ENCODE measurements around the gene TMEM14B. TPM values are rescaled to one million over a fixed set of nuclear protein-coding genes. Genes with fewer than 3 reads are reported as not detected.

Gene TMEM14B
- total and polyA plus RNA-seq, 2 donors (not counting 3 experiments of a cell fraction or from before 2014, with no cell fraction given), result 58.2 to 73.1 TPM

GRCh38 chr6:10793695-10794094, 46.1 kb downstream of the TMEM14B start:
- TF ChIP-seq POLR2AphosphoS5 (IDR thresholded peaks at IDR 0.05; ENCODE audit: insufficient read depth, low read depth, low read length) (no peak), FOS (IDR thresholded peaks at IDR 0.05; ENCODE audit: borderline replicate concordance, insufficient read depth, low read length) (no peak), POLR2A (IDR thresholded peaks at IDR 0.05; ENCODE audit: low read depth, low read length) (no peak), CTCF (IDR thresholded peaks at IDR 0.05; ENCODE audit: extremely low read depth in 1 of 2, insufficient read depth in 1 of 2, low read depth in 1 of 2, low read length in 2 of 2) (no peak)
- H3K4me2 ChIP-seq (ENCODE audit: insufficient read depth, low read length), result no peak overlapping the region
- no peaks in the 10 kb centered on the region for H3K9me1 ChIP-seq (replicated peaks; ENCODE audit: control insufficient read depth, extremely low read depth, insufficient read depth, low read length)
- FAIRE-seq (no peak), DNase-seq (ENCODE audit: low read depth, low spot score) (no peak)
- no peaks in the 10 kb centered on the region for H4K20me1 ChIP-seq (replicated peaks; ENCODE audit: control insufficient read depth, extremely low read depth, insufficient read depth, low read length)
- BruUV-seq (replicated peaks), result no TSS peak
- H3K9ac ChIP-seq (replicated peaks; ENCODE audit: extremely low read depth, insufficient read depth, low read length), result no peak overlapping the region
- H3K79me2 ChIP-seq (ENCODE audit: control insufficient read depth, insufficient read depth, low read length), result no peaks in the 10 kb centered on the region
- H3K9me3 ChIP-seq (replicated peaks; ENCODE audit: control insufficient read depth, insufficient read depth, low read length), result no peaks in the 10 kb centered on the region
- no peak overlapping the region for H2AFZ ChIP-seq (ENCODE audit: low read depth, low read length)
- intact Hi-C loops (cut with micrococcal nuclease), result no loop called here
- no peak overlapping the region for H3K4me3 ChIP-seq (replicated peaks in 1 of 3; ENCODE audit: insufficient read depth in 1 of 3, low read depth in 1 of 3, low read length in 3 of 3)
- CTCF ChIA-PET, result interaction anchor here (0.9 to 2.1 kb wide), 5 partner anchors 8 to 315 kb away, joined by 3 to 8 read pairs (median 3); no protein-coding TSS in a partner anchor
- no peaks in the 10 kb centered on the region for H3K4me1 ChIP-seq (ENCODE audit: control insufficient read depth, extremely low read depth, insufficient read depth, low read length)
- H3K27me3 ChIP-seq (ENCODE audit: control insufficient read depth in 2 of 2, insufficient read depth in 2 of 2, low read length in 2 of 2), result no peaks in the 10 kb centered on the region
- H3K36me3 ChIP-seq (ENCODE audit: control insufficient read depth in 2 of 2, extremely low read depth in 1 of 2, insufficient read depth in 2 of 2, low read length in 2 of 2), result no peaks in the 10 kb centered on the region
- dilution Hi-C loops (cut with MboI; ENCODE audit: extremely low pct_ligation_motif_present, low sequenced_read_pairs), result no loop called here
- POLR2A ChIA-PET, result no interaction called here
- H3K27ac ChIP-seq (ENCODE audit: insufficient read depth, low read depth, low read length), result no peak overlapping the region

- Histone ChIP-seq H3K27ac (ENCODE audit: insufficient read depth, low read depth, low read length) (no peak overlapping the region), H3K4me1 (ENCODE audit: control insufficient read depth, extremely low read depth, insufficient read depth, low read length) (no peaks in the 10 kb centered on the region), H3K4me2 (ENCODE audit: insufficient read depth, low read length) (no peak overlapping the region), H3K9me3 (replicated peaks; ENCODE audit: control insufficient read depth, insufficient read depth, low read length) (no peaks in the 10 kb centered on the region), H3K4me3 (replicated peaks in 1 of 3; ENCODE audit: insufficient read depth in 1 of 3, low read depth in 1 of 3, low read length in 3 of 3) (no peak overlapping the region), H3K79me2 (ENCODE audit: control insufficient read depth, insufficient read depth, low read length) (no peaks in the 10 kb centered on the region), H3K36me3 (ENCODE audit: control insufficient read depth in 2 of 2, extremely low read depth in 1 of 2, insufficient read depth in 2 of 2, low read length in 2 of 2) (no peaks in the 10 kb centered on the region), H2AFZ (ENCODE audit: low read depth, low read length) (no peak overlapping the region), H3K27me3 (ENCODE audit: control insufficient read depth in 2 of 2, insufficient read depth in 2 of 2, low read length in 2 of 2) (no peaks in the 10 kb centered on the region), H4K20me1 (replicated peaks; ENCODE audit: control insufficient read depth, extremely low read depth, insufficient read depth, low read length) (no peaks in the 10 kb centered on the region), H3K9me1 (replicated peaks; ENCODE audit: control insufficient read depth, extremely low read depth, insufficient read depth, low read length) (no peaks in the 10 kb centered on the region), H3K9ac (replicated peaks; ENCODE audit: extremely low read depth, insufficient read depth, low read length) (no peak overlapping the region)
- intact Hi-C loops (cut with micrococcal nuclease), result no loop called here
- DNase-seq (ENCODE audit: low read depth, low spot score) (no peak), FAIRE-seq (no peak)
- ChIA-PET CTCF (interaction anchor here (1.0 to 2.1 kb wide), 3 partner anchors 15 to 316 kb away, joined by 3 to 8 read pairs (median 3); no protein-coding TSS in a partner anchor), POLR2A (no interaction called here)
- TF ChIP-seq FOS (IDR thresholded peaks at IDR 0.05; ENCODE audit: borderline replicate concordance, insufficient read depth, low read length), result no peak
- TF ChIP-seq CTCF (IDR thresholded peaks at IDR 0.05; ENCODE audit: extremely low read depth in 1 of 2, insufficient read depth in 1 of 2, low read depth in 1 of 2, low read length in 2 of 2), result no peak
- TF ChIP-seq EZH2 (IDR thresholded peaks at IDR 0.05; ENCODE audit: borderline replicate concordance, low read depth, low read length, severe bottlenecking), result no peak
- no peak for TF ChIP-seq POLR2A (IDR thresholded peaks at IDR 0.05; ENCODE audit: low read depth, low read length)
- no peak for TF ChIP-seq GATA2 (IDR thresholded peaks at IDR 0.05; ENCODE audit: insufficient read depth, insufficient read length, low read depth, low read length)
- TF ChIP-seq MYC (IDR thresholded peaks at IDR 0.05; ENCODE audit: low read depth, low read length), result no peak
- TF ChIP-seq, protein P1, sequence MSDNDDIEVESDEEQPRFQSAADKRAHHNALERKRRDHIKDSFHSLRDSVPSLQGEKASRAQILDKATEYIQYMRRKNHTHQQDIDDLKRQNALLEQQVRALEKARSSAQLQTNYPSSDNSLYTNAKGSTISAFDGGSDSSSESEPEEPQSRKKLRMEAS (IDR thresholded peaks at IDR 0.05; ENCODE audit: insufficient read depth, insufficient read length), result no peak
- no peak for TF ChIP-seq POLR2AphosphoS5 (IDR thresholded peaks at IDR 0.05; ENCODE audit: insufficient read depth, low read depth, low read length)
- no peak for TF ChIP-seq JUN (IDR thresholded peaks at IDR 0.05; ENCODE audit: borderline replicate concordance, insufficient read depth, insufficient read length, low read depth)
- BruUV-seq (replicated peaks), result no TSS peak
- dilution Hi-C loops (cut with MboI; ENCODE audit: extremely low pct_ligation_motif_present, low sequenced_read_pairs), result no loop called here
Observed at GRCh38 chr6:10794239-10794638, 46.6 kb downstream of the TMEM14B start.
